ENCODE data around the gene JADE2.

GRCh38 chr5:134586866-134587524 is 61.5 kb downstream of the JADE2 start:
- TF ChIP-seq CTCF (IDR thresholded peaks at IDR 0.05), result peak in 5 of 7 experiments; percentile 59 to 89 (median 69)
- no peak for TF ChIP-seq POLR2A (IDR thresholded peaks at IDR 0.05)

Data from stomach (tissue), 4 donors.